Panc1 (cell line): ENCODE results near the gene NPIPB6. TPM values are rescaled to one million over a fixed set of nuclear protein-coding genes. Genes with fewer than 3 reads are reported as not detected.
A peak's percentile ranks its signal among the peaks of the same experiment; 100 is the strongest.
"Not testable (repeated sequence)": the region's sequence is repeated elsewhere in the genome, so short reads cannot be mapped to it uniquely, and the experiment has no call there.

Experiments
- ATAC-seq: fragments of 200-7000 bp; cut with Tn5 transposase; 2 replicates; pipeline ENCODE4 v1.9.1; 2020; ENCODE audit warnings: mild to moderate bottlenecking, moderate library complexity
- BruUV-seq: library from RNA; stranded (reverse); fragments of 400-500 nt; replicated peaks from 2 replicates; lab custom pipeline; 2021; lab: Mats Ljungman, UMichigan
- CTCF ChIA-PET: fragments of 300-600 bp; sonication (Branson Sonifier 250); formaldehyde crosslinking; loops from one replicate; lab custom pipeline; 2022; ENCODE audit warnings: antibody characterized with exemption; lab: Charles Lee
- POLR2A ChIA-PET: fragments of 300-600 bp; sonication (Branson Sonifier 250); formaldehyde crosslinking; loops from one replicate; lab custom pipeline; 2022; ENCODE audit warnings: antibody characterized with exemption; lab: Charles Lee
- DNase-seq: peaks from one replicate; pipeline ENCODE4 v3.0.0-alpha.2; 2010; ENCODE audit warnings: low read depth, low spot score
- H3K27ac ChIP-seq: 2 replicates; pipeline ENCODE4 v1.5.1; 2011; ENCODE audit warnings: mild to moderate bottlenecking, low read length, inconsistent platforms
- H3K27me3 ChIP-seq: fragments of 200-500 bp; sonication (Bioruptor generic); 2 replicates; pipeline ENCODE4 v1.6.0; 2014; ENCODE audit warnings: low read length, inconsistent platforms; ENCODE audit not compliant: control insufficient read depth, insufficient read depth
- H3K36me3 ChIP-seq: fragments of 200-500 bp; sonication (Bioruptor generic); 2 replicates; pipeline ENCODE4 v1.5.1; 2014; ENCODE audit warnings: inconsistent platforms, mild to moderate bottlenecking, low read length, moderate library complexity; ENCODE audit not compliant: control insufficient read depth, insufficient read depth
- H3K4me1 ChIP-seq: 2 replicates; pipeline ENCODE4 v1.5.1; 2011; ENCODE audit warnings: inconsistent platforms, mild to moderate bottlenecking, low read length, moderate library complexity; ENCODE audit not compliant: control insufficient read depth, insufficient read depth
- H3K4me3 ChIP-seq, 2 experiments: 2 replicates each; pipeline ENCODE4 v1.5.1; 2011 to 2012; ENCODE audit warnings: low read depth in 2 of 2, low read length in 2 of 2, mild to moderate bottlenecking in 2 of 2, inconsistent platforms in 1 of 2, moderate library complexity in 1 of 2
- H3K9me3 ChIP-seq: fragments of 200-500 bp; sonication (Bioruptor generic); 2 replicates; pipeline ENCODE4 v1.5.1; 2014; ENCODE audit warnings: low read depth, mild to moderate bottlenecking, inconsistent platforms, low read length, moderate library complexity; ENCODE audit not compliant: control insufficient read depth, insufficient read depth
- in situ Hi-C: cut with HindIII; loops from 2 replicates; pipeline ENCODE4 v1.10.0; 2016; ENCODE audit warnings: low sequenced_read_pairs, low pct_unique_long_range_greater_than_20kb
- intact Hi-C: fragments of 100-400 bp; cut with micrococcal nuclease; formaldehyde crosslinking; loops from one replicate; pipeline ENCODE4 v1.10.0; 2022; ENCODE audit not compliant: unreplicated experiment
- total RNA-seq: library from RNA; stranded (reverse); gene quantifications from one replicate; pipeline ENCODE4 v1.2.1, GENCODE V29; 2021; ENCODE audit not compliant: unreplicated experiment

Gene NPIPB6
- total RNA-seq, 1 experiment from 2014 or later: 1.3 TPM

DNA sequence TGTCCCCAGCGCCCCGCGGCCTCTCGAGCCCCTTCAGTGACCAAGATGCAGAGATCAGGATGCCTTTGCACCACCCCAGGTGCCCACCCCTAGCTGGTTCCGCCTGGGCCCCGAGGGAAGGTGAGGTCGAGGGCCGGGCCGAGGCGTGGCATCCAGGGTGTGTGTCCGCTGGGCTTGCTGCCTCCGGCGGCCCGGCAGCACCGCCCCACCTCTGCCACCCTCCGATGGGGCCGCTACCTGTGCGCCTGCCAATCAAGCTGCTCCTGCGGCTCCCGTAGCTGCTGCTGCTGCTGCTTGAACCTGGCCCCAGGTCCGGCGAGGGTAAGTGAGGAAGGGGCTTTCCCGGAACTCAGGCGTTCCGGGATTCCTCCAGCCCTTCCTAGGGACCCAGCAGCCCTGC, 11.0 kb upstream of the NPIPB6 start:
- BruUV-seq, POLR2A ChIA-PET, H3K27me3 ChIP-seq, H3K4me3 ChIP-seq, DNase-seq, CTCF ChIA-PET, H3K27ac ChIP-seq, H3K4me1 ChIP-seq, ATAC-seq, H3K36me3 ChIP-seq, H3K9me3 ChIP-seq, in situ Hi-C loops, intact Hi-C loops: not testable (repeated sequence)

DNA sequence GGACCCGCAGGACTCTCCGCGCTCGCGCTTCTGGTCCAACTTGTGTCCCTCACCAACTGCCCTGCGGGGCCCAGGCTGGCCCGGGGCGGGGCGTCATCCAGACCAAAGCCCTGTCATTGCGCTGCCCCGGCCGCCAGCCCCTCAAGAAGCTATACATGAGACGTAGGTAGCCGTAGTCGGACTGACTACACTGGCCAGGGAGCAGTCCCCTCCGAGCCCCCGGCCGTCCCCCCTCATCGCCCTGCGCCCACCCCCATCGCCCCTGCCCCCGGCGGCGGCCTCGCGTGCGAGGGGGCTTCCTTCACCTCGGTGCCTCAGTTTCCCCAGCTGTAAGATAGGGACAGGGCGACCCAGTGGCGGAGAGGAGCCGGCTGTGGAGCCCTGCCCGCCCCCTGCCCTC, 4.6 kb upstream of the NPIPB6 start:
- H3K4me1 ChIP-seq, ATAC-seq, DNase-seq, H3K27me3 ChIP-seq, H3K36me3 ChIP-seq, BruUV-seq, CTCF ChIA-PET, H3K4me3 ChIP-seq, H3K27ac ChIP-seq, in situ Hi-C loops, POLR2A ChIA-PET, intact Hi-C loops, H3K9me3 ChIP-seq: not testable (repeated sequence)

DNA sequence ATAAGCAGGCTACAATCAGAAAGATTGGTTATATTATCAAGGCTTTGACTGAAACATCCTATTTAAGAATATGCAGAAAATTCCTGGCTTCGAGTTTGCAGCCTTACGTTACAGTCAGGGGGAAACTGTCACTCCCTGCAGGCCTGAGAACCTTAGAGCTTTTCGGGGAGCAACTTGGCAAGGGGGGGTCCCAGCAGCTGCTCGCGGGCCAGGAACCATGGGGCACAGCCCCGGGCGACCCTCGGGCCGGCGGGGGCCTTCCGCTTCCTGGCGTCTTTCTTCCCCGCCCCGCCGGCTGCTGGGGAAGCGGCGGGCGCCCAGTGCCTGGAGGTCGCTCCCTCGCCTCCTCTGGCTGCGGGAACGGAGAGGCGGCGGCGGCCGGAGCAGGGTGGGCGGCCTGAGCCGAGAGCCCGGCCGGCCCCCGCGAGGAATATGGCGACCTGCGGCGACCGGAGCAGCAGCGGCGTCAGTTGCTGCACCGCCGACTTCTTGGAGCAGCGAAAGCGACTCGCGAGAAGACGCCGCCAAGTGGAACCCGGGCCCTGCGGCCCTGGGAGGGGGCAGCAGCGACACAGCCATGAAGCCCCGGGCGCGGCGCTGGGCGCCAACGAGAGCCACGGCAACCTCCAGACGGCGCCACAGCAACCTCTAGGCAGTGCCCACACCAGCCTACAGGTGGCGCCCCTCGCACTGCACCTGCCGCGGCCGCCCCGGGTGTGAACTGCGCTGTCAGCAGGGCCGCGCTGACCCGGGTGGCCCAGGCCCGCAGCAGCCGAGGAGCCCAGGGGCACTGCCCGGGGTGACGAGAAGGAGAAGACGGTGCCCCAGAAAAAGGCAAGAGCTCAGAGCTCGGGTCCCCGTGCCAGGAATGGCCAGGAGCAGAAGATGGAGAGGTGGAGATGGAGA, 1.2 kb upstream of the NPIPB6 start:
- H3K36me3 ChIP-seq, H3K27ac ChIP-seq, DNase-seq, CTCF ChIA-PET, H3K27me3 ChIP-seq, intact Hi-C loops, H3K4me3 ChIP-seq, POLR2A ChIA-PET, BruUV-seq, H3K9me3 ChIP-seq, H3K4me1 ChIP-seq, in situ Hi-C loops: not testable (repeated sequence)
- ATAC-seq: peak; percentile 99

DNA sequence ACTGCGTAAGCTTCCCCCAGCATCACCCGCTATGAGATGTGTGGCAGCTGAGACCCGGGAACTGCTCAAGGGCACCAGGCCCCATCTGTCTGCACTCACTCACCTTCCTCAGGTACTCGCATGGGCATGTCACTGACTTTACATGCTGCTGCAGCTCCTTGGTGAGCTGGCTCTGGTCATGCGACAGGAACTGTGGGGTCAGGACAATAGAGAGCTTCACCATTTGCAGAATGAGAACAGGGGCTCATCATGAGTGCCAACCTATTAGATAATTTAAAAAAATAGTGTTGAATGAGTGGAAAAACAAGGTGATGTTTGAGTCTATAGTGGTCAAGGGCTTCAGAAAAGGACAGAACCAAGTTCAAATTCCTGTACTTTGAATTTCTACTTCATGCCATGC, 708 bp downstream of the NPIPB6 start:
- intact Hi-C loops, in situ Hi-C loops, DNase-seq, ATAC-seq, H3K36me3 ChIP-seq, H3K9me3 ChIP-seq, BruUV-seq, H3K4me1 ChIP-seq, H3K27me3 ChIP-seq, CTCF ChIA-PET, H3K27ac ChIP-seq, POLR2A ChIA-PET, H3K4me3 ChIP-seq: not testable (repeated sequence)

DNA sequence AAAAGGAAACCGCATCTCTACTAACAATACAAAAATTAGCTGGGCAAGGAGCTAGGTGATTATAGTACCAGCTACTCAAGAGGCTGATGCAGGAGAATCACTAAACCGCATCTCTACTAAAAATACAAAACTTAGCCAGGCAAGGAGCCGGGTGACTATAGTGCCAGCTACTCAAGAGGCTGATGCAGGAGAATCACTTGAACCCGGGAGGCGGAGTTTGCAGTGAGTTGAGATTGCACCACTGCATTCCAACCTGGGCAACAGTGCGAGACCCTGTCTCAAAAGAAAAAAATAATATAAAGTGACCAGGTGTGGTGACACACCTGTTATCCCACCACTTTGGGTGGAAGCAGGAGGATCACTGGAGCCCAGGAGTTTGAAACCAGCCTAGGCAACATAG, 25.1 kb downstream of the NPIPB6 start:
- ATAC-seq: not testable (repeated sequence)

DNA sequence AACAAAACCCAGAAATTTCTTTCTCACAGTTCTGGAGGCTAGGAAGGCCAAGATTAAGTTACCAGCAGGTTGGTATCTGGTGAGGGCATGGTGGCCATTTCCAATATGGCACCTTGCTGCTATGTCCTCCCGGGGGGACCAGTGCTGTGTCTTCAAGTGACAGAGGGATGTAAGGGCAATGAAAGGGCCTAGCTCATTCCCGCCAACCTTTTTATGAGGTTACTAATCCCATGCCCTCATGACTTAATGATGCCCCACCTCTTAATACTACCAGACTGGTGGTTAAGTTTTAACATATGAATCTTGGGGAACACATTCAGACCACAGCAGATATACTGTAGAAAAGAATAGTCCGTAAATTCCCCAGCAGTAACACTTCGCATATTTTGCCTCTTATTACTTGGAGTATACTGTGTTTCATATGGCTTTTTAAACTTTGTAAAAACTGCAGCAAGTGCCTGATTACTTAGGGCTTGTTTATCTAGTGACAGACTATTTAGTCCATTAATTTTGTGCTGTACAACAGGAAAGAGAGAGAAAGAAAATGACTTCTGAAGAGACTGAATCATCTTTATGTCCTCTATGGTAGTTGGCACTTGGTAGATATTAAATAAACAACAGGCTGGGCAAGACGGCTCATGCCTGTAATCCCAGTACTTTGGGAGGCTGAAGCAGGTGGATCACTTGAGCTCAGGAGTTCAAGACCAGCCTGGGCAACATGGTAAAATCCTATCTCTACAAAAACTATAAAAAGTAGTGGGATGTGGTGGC, 26.2 kb downstream of the NPIPB6 start:
- H3K27me3 ChIP-seq, POLR2A ChIA-PET, CTCF ChIA-PET, ATAC-seq, DNase-seq, H3K4me3 ChIP-seq, in situ Hi-C loops, H3K4me1 ChIP-seq, H3K27ac ChIP-seq, BruUV-seq, intact Hi-C loops, H3K9me3 ChIP-seq, H3K36me3 ChIP-seq: not testable (repeated sequence)

More for the DNA sequence above, 25.1 kb downstream of the NPIPB6 start:
- POLR2A ChIA-PET, H3K4me1 ChIP-seq, H3K27me3 ChIP-seq, H3K27ac ChIP-seq, intact Hi-C loops, H3K36me3 ChIP-seq, CTCF ChIA-PET, H3K4me3 ChIP-seq, in situ Hi-C loops, DNase-seq, BruUV-seq, H3K9me3 ChIP-seq: not testable (repeated sequence)

DNA sequence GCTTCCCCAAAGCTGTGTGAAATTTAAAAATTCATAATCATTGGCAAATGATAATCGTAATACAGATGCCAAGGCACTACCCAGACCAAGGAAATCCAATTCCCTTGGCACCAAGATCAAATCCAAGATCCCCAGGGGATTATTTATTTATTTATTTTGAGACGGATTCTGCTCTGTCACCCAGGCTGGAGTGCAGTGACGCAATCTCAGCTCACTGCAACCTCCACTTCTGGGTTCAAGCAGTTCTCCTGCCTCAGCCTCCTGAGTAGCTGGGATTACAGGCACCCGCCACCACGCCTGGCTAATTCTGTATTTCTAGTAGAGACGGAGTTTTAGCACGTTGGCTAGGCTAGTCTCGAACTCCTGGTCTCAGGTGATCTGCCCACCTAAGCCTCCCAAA, 27.6 kb downstream of the NPIPB6 start:
- POLR2A ChIA-PET, H3K4me3 ChIP-seq, CTCF ChIA-PET, H3K4me1 ChIP-seq, H3K27me3 ChIP-seq, H3K27ac ChIP-seq, in situ Hi-C loops, BruUV-seq, H3K36me3 ChIP-seq, H3K9me3 ChIP-seq, DNase-seq, intact Hi-C loops, ATAC-seq: not testable (repeated sequence)
